Trophoblast cell (in vitro differentiated cells and primary cell): ENCODE measurements around the gene POLR2L.
A peak's percentile ranks its signal among the peaks of the same experiment; 100 is the strongest.

Experiments
- DNase-seq, 2 donors: peaks; one replicate each; pipeline ENCODE4 v3.0.0-alpha.2; 2016
- H2AFZ ChIP-seq: 2 replicates; pipeline ENCODE4 v1.6.1; 2013; ENCODE audit warnings: low read length, moderate library complexity, mild to moderate bottlenecking; ENCODE audit not compliant: insufficient read depth, poor library complexity
- H2AK5ac ChIP-seq: 2 replicates; pipeline ENCODE4 v1.6.1; 2013; ENCODE audit warnings: mild to moderate bottlenecking, low read length
- H2BK120ac ChIP-seq: 2 replicates; pipeline ENCODE4 v1.6.1; 2013; ENCODE audit warnings: low read length, mild to moderate bottlenecking, moderate library complexity; ENCODE audit not compliant: insufficient read depth, poor library complexity
- H2BK12ac ChIP-seq: 2 replicates; pipeline ENCODE4 v1.6.1; 2013; ENCODE audit warnings: mild to moderate bottlenecking, low read length, moderate library complexity
- H2BK5ac ChIP-seq: 2 replicates; pipeline ENCODE4 v1.6.1; 2013; ENCODE audit warnings: low read length, low read depth, moderate library complexity, mild to moderate bottlenecking; ENCODE audit not compliant: poor library complexity
- H3K14ac ChIP-seq: 2 replicates; pipeline ENCODE4 v1.6.1; 2013; ENCODE audit warnings: mild to moderate bottlenecking, low read length
- H3K18ac ChIP-seq: 2 replicates; pipeline ENCODE4 v1.6.1; 2013; ENCODE audit warnings: mild to moderate bottlenecking, low read length
- H3K23ac ChIP-seq: 2 replicates; pipeline ENCODE4 v1.6.1; 2013; ENCODE audit warnings: low read length
- H3K27ac ChIP-seq: 2 replicates; pipeline ENCODE4 v1.5.1; 2013; ENCODE audit warnings: low read depth, mild to moderate bottlenecking, inconsistent platforms, low read length, moderate library complexity
- H3K27me3 ChIP-seq: 2 replicates; pipeline ENCODE4 v1.6.1; 2013; ENCODE audit warnings: inconsistent platforms, mild to moderate bottlenecking, low read length, moderate library complexity; ENCODE audit not compliant: insufficient read depth
- H3K36me3 ChIP-seq, 2 experiments: 1 replicate in 1 of 2; 2 replicates in 1 of 2; pipeline ENCODE4 v1.6.1; 2013; ENCODE audit warnings: low read length in 2 of 2, mild to moderate bottlenecking in 2 of 2, moderate library complexity in 1 of 2; ENCODE audit not compliant: insufficient read depth in 2 of 2, control insufficient read depth in 1 of 2
- H3K4ac ChIP-seq: 2 replicates; pipeline ENCODE4 v1.6.1; 2013; ENCODE audit warnings: low read depth, mild to moderate bottlenecking, low read length, moderate library complexity
- H3K4me1 ChIP-seq, 2 experiments: 1 replicate in 1 of 2; 2 replicates in 1 of 2; pipeline ENCODE4 v1.6.1; 2013; ENCODE audit warnings: low read length in 2 of 2, mild to moderate bottlenecking in 2 of 2, moderate library complexity in 1 of 2; ENCODE audit not compliant: insufficient read depth in 2 of 2, control insufficient read depth in 1 of 2
- H3K4me2 ChIP-seq: 2 replicates; pipeline ENCODE4 v1.6.1; 2013; ENCODE audit warnings: inconsistent platforms, mild to moderate bottlenecking, low read length, moderate library complexity
- H3K4me3 ChIP-seq: 2 replicates; pipeline ENCODE4 v1.5.1; 2013; ENCODE audit warnings: mild to moderate bottlenecking, low read depth, low read length, inconsistent platforms
- H3K79me1 ChIP-seq: one replicate; pipeline ENCODE4 v1.6.1; 2013; ENCODE audit warnings: low read length
- H3K79me2 ChIP-seq: 2 replicates; pipeline ENCODE4 v1.6.1; 2013; ENCODE audit warnings: low read length, mild to moderate bottlenecking; ENCODE audit not compliant: control insufficient read depth, insufficient read depth, poor library complexity
- H3K9ac ChIP-seq: 2 replicates; pipeline ENCODE4 v1.6.1; 2013; ENCODE audit warnings: mild to moderate bottlenecking, low read length
- H3K9me3 ChIP-seq: 2 replicates; pipeline ENCODE4 v1.6.1; 2013; ENCODE audit warnings: low read depth, mild to moderate bottlenecking, control low read depth, inconsistent platforms, low read length; ENCODE audit not compliant: insufficient read depth
- H4K12ac ChIP-seq: 2 replicates; pipeline ENCODE4 v1.6.1; 2013; ENCODE audit warnings: low read depth, mild to moderate bottlenecking, low read length, moderate library complexity
- H4K8ac ChIP-seq: 2 replicates; pipeline ENCODE4 v1.6.1; 2013; ENCODE audit warnings: low read depth, mild to moderate bottlenecking, low read length, moderate library complexity
- H4K91ac ChIP-seq: one replicate; pipeline ENCODE4 v1.6.1; 2013; ENCODE audit warnings: low read depth, mild to moderate bottlenecking, low read length, moderate library complexity
- WGBS: extraction: QIAGEN DNeasy Blood & Tissue Kit; methylation state at CpG from one replicate; pipeline ENCODE4 v1.1.7; 2013; ENCODE audit warnings: missing lambda C conversion rate; ENCODE audit not compliant: insufficient read length, insufficient coverage; ENCODE audit errors: extremely low coverage; 5-methylcytosine and 5-hydroxymethylcytosine counted together

POLR2L gene

GRCh38 chr11:836274-836673 lies 6.1 kb downstream of the POLR2L start:
- peaks cover 15% of the 10 kb centered on the region for H3K79me2 ChIP-seq
- H4K8ac ChIP-seq: no peak overlapping the region
- no peak overlapping the region for H3K4me3 ChIP-seq
- no peak overlapping the region for H4K12ac ChIP-seq
- DNase-seq: no peak
- no peak overlapping the region for H3K14ac ChIP-seq
- no peak overlapping the region for H4K91ac ChIP-seq
- H3K27ac ChIP-seq: no peak overlapping the region
- peaks cover 6% of the 10 kb centered on the region for H3K27me3 ChIP-seq
- H3K4me1 ChIP-seq: peaks cover 25 to 26% of the 10 kb centered on the region in 2 experiments
- peaks cover 15% of the 10 kb centered on the region for H3K79me1 ChIP-seq
- H2BK12ac ChIP-seq: no peak overlapping the region
- no peak overlapping the region for H3K4ac ChIP-seq
- H3K9me3 ChIP-seq: peaks cover 5% of the 10 kb centered on the region
- H2BK120ac ChIP-seq: no peak overlapping the region
- H2BK5ac ChIP-seq: no peak overlapping the region
- no peak overlapping the region for H2AFZ ChIP-seq
- no peak overlapping the region for H3K9ac ChIP-seq
- H3K4me2 ChIP-seq: no peak overlapping the region
- peaks cover 55 to 58% of the 10 kb centered on the region in 2 experiments for H3K36me3 ChIP-seq
- WGBS: no CpG with 5 or more reads among the region's 14 CpGs
- H2AK5ac ChIP-seq: no peak overlapping the region
- no peak overlapping the region for H3K23ac ChIP-seq
- peak overlapping the region; percentile 38 for H3K18ac ChIP-seq

GRCh38 chr11:834371-835316 lies 7.7 kb downstream of the POLR2L start:
- Histone ChIP-seq H2AK5ac (no peak overlapping the region), H3K4ac (peak overlapping the region; percentile 8), H3K23ac (no peak overlapping the region), H2BK5ac (no peak overlapping the region), H3K14ac (no peak overlapping the region), H2AFZ (no peak overlapping the region), H2BK12ac (no peak overlapping the region), H3K36me3 (peaks cover 40 to 42% of the 10 kb centered on the region in 2 experiments), H3K18ac (peak overlapping the region; percentile 5), H4K91ac (no peak overlapping the region), H4K12ac (no peak overlapping the region), H3K79me1 (peaks cover 15% of the 10 kb centered on the region), H3K79me2 (peaks cover 12% of the 10 kb centered on the region), H3K27ac (no peak overlapping the region), H3K9me3 (peaks cover 5% of the 10 kb centered on the region), H3K4me2 (peak overlapping the region; percentile 14), H4K8ac (peak overlapping the region; percentile 14), H3K4me1 (peaks cover 32 to 33% of the 10 kb centered on the region in 2 experiments), H3K9ac (no peak overlapping the region), H2BK120ac (no peak overlapping the region), H3K27me3 (peaks cover 20% of the 10 kb centered on the region), H3K4me3 (no peak overlapping the region)
- WGBS: no CpG with 5 or more reads among the region's 31 CpGs
- peak; percentile 54 to 60 for DNase-seq

DNA sequence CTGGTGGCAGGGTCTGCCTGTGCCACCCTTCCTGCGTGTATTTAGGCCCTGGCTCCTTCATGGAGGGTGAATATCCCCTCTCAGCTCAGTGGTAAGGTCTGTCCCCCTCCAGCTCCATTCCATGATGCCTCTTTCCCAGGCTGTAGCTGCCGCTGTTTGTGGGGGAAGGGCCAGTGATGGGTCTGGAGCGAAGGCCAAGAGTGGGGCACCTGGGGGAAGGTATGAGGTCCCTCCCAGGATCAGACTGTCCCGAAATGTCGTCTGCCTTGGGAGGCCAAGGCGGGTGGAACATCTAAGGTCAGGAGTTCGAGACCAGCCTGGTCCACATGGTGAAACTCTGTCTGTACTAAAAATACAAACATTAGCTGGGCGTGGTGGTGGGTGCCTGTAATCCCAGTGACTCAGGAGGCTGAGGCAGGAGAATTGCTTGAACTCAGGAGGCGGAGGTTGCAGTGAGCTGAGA lies 8.4 kb downstream of the POLR2L start:
- Histone ChIP-seq H3K4me3 (peak overlapping the region; percentile 80), H4K91ac (peak overlapping the region; percentile 77), H3K36me3 (peaks cover 32 to 35% of the 10 kb centered on the region in 2 experiments), H2BK12ac (peak overlapping the region; percentile 23), H2AK5ac (peak overlapping the region; percentile 81), H3K9ac (no peak overlapping the region), H3K4ac (peak overlapping the region; percentile 70), H3K4me1 (peaks cover 38 to 41% of the 10 kb centered on the region in 2 experiments), H3K27ac (no peak overlapping the region), H3K14ac (peak overlapping the region; percentile 86), H4K12ac (peak overlapping the region; percentile 76), H3K23ac (no peak overlapping the region), H2BK5ac (peak overlapping the region; percentile 73), H2BK120ac (peak overlapping the region; percentile 86), H2AFZ (peak overlapping the region; percentile 56), H3K27me3 (peaks cover 25% of the 10 kb centered on the region), H3K9me3 (peaks cover 5% of the 10 kb centered on the region), H3K4me2 (peak overlapping the region; percentile 66), H3K79me2 (peaks cover 12% of the 10 kb centered on the region), H3K18ac (peak overlapping the region; percentile 72), H4K8ac (peak overlapping the region; percentile 71), H3K79me1 (peaks cover 15% of the 10 kb centered on the region)
- no CpG with 5 or more reads among the region's 9 CpGs for whole genome bisulfite sequencing
- DNase-seq: no peak

DNA sequence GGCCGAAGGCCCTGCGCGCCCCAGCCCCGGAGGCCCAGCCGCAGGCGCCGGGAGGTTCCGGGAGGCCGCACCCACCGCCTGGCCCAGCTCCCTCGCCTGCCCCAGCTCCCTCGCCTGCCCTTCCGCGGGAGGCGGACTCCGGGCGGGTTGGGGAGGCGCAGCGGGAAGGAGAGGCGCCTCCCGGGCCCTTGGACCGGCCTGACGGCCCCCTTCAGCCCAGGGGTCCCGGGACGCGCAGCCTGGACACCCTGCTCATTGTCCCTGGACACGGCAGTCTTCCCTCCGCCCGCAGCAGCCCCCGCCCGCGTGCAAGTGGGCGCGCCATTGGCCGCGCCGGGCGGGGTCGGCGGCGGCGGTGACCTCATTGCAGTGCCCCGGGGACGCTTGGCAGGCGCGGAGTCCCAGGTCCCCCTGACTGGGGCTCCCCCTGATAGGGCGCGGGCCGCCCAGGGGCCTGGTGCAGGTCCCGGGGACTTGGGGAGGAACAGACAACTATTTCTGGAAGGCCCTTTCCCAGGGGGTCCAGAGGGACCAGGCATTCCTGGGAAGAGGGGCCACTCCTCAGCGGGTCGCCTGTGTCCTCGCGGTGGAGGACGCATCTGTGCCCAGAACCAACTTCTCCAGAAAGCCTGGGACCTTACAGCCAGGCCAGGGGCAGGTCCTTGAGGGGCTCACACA lies 9.1 kb downstream of the POLR2L start:
- Histone ChIP-seq H3K4me3 (peak overlapping the region; percentile 80), H2BK120ac (peak overlapping the region; percentile 86), H3K36me3 (peaks cover 26 to 28% of the 10 kb centered on the region in 2 experiments), H3K79me1 (peaks cover 15% of the 10 kb centered on the region), H3K18ac (peak overlapping the region; percentile 72), H3K27me3 (peaks cover 27% of the 10 kb centered on the region), H3K4me1 (peaks cover 43 to 44% of the 10 kb centered on the region in 2 experiments), H3K4ac (peak overlapping the region; percentile 70), H2BK5ac (peak overlapping the region; percentile 73), H4K12ac (peak overlapping the region; percentile 76), H3K9ac (peak overlapping the region; percentile 86), H3K79me2 (peaks cover 12% of the 10 kb centered on the region), H4K91ac (peak overlapping the region; percentile 77), H4K8ac (peak overlapping the region; percentile 71), H3K14ac (peak overlapping the region; percentile 86), H2BK12ac (peak overlapping the region; percentile 23), H3K4me2 (peak overlapping the region; percentile 66), H3K27ac (peak overlapping the region; percentile 52), H3K9me3 (peaks cover 5% of the 10 kb centered on the region), H2AK5ac (peak overlapping the region; percentile 81), H2AFZ (peak overlapping the region; percentile 56), H3K23ac (no peak overlapping the region)
- no CpG with 5 or more reads among the region's 55 CpGs for WGBS
- peak in 1 of 2 donors; percentile 66 for DNase-seq
